Measurements from ENCODE around the gene ANKFN1.

ANKFN1 gene

DNA sequence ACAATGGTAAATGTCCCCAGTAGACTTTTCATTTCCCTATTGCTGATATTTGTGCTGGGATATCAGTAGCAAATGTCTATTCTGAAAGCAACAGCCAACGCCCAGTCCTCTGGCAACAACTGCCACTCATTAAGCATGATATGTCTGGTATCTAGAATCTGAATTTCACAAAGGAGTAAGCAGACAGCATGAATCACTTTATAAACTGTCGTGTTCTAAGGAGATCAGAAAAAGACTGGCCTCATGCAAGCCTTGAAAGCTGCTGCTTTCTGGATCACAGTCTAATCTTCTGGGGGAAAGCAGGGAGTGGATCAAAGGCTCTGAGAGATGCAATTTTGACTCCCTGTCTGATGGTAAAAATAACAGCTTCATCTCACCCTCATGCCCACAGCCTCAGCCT lies 287.1 kb downstream of the ANKFN1 start:
- no peak for DNase-seq (ENCODE audit: low read depth)

DNA sequence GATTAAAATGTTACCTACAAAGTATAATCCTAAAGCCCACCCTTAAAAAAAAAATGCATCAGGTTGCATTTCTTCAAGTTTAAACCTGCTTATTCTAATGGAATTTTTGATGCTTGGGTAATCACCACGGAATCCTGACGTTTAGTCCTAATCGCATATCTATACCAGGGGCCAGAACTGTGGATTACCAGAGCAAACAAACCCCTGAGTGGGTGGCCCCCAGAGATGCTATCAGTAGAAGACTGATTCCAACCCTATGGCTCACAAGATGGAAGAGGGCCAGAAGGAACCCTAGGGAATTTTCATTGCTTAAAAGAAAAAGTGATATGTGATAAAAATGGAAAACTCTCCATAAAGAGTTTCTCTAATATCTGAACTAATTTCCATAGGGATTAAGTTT lies 288.0 kb downstream of the ANKFN1 start:
- peak; percentile 27 for DNase-seq (ENCODE audit: low read depth)

- no peak for DNase-seq (ENCODE audit: low read depth)
These were observed 292.6 kb downstream of the ANKFN1 start for GRCh38 chr17:56445692-56446411.

DNA sequence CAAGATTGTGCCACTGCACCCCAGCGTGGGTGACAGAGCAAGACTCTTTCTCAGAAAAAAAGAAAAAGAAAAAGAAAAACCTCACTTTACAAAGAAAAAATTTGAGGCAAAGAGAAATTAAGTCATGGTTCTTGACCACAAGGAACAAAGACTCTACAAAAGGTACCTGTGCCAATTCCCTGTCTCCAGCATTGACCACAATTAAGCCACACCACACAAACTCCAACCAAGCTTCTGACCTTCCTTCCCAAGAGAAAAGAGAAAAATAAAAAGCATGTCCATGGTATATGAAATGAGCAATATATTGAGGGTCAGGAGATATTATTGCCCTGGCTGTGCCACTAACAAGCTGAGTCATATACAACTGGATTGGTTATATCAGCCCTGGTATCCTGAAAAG lies 293.9 kb downstream of the ANKFN1 start:
- DNase-seq (ENCODE audit: low read depth): no peak

DNA sequence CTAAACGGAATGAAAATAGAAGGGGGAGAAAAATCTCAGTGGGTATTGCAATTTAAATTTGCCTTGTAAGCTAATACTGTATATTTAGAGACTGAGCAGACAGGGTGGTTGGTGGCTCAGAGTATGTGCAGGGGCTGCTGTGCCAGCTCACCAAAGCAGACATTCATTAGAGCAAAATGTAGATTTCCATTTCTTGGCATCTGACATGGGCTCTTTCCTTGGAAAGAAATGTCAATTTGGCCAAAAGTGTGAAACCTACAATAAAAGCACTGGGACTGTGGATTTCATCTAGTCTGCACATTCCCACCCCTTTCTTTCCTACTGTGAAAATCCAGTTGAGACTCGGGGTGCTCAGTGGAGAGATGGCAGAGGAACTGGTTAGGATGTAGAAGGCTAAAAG lies 295.1 kb downstream of the ANKFN1 start:
- DNase-seq (ENCODE audit: low read depth): no peak

DNA sequence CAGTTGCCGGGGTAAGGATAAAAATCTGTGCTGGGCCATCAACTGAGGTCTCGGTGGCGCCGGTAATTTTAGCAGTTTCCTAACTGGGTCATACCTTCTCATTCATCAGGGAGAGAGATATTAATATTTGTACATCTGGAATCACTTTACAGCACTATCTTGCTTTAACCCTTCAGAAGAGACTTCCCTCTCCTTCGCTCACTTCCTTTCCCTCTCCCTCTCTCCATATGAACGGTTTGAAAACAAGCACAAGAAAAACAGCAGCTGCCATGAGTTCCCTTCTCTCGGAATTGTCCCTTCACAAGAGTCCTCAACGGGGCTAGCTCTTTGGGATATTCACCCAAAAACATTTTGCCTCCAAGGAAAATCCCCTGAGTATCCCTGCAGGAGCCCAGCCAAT lies 295.9 kb downstream of the ANKFN1 start:
- DNase-seq (ENCODE audit: low read depth): no peak

DNA sequence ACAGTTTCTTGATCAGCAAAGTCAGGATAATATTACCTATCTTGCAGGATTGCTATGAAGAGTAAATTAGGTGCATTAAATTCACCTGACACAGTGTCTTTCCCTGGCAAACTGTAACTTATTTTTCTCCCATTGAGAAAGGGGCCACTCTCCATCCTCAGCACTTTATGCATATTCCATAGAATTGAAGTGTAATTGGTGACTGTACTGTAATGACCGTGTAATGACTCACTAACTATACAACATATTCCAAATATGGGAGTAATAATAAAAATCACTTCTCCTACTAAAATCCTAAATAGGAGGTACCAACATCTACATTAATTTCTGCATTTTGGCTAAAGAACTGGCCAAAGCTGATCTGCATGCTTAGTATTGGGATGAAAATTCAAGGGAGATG lies 298.4 kb downstream of the ANKFN1 start:
- DNase-seq (ENCODE audit: low read depth): no peak

- DNase-seq (ENCODE audit: low read depth): no peak
These were observed 299.2 kb downstream of the ANKFN1 start for GRCh38 chr17:56452461-56452860.

DNA sequence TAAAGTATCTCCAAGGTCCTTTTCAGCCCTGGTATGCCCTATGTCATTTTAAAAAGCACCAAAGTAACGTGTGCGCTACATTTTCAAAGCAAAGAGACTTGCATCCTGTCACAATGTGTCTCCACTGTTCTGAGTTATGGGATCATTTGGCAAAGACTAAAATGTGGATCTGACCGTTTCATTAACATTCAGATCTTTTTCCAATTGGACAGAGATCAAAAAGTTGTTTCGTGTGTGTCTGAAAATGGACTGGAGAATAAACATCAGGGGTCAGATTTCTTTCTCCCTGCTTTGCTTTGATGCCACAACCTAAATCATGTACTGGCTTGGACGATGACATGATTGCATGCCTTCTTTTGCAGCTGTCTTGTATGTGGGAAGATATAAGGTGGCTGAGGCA lies 304.2 kb downstream of the ANKFN1 start:
- no peak for DNase-seq (ENCODE audit: low read depth)

DNA sequence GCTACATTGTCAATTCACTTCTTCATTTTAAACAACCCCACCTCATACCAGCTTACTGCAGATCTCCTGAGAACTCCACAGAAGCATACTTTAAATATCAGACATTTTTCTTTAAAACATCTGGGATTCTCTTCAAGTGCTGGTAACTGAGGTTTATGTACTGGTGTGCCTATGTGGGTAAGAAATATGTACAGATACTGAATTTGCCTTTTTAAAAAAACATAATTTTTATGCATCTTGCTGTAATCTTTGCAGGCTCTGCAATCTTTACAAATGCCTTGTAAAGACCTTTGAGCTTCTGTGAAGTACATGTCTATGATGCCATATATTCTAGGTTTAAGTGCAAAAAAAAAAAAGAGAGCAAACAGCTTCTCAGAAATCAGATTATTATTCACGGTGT lies 312.6 kb downstream of the ANKFN1 start:
- no peak for DNase-seq (ENCODE audit: low read depth)

DNA sequence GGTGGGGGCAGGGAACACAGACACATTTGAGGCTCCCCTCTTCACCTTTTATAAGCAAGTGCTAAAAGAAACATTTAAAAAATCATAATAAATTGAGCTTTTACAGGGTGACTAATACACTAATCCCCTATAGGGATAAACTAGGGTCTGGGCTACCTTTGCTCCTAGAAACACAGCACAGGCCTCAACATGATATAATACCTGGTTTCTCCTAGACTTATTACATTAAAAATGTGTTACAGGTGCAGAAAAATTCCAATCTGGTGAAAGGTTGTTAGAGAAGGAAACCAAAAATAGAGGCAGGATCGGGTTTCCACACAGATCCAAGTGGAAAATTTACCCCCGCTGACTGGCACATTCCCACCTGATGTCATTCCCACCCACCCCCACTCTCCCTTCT lies 315.6 kb downstream of the ANKFN1 start:
- DNase-seq (ENCODE audit: low read depth): no peak

DNA sequence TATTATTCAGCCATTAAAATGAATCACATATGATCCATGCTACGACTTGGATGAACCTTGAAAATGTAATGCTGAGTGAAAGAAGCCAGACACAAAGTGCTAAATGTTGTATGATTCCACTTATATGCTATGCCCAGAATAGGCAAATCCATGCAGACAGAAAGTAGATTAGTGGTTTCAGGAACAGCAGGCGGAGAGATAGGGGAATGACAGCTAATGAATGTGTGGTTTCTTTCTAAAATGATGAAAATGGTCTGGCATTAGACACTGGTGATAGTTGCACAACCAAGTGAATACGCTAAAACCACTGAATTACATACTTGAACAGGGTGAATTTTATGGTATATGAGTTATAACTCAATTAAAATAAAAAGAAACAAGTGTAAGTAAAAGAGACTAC lies 318.4 kb downstream of the ANKFN1 start:
- no peak for DNase-seq (ENCODE audit: low read depth)

GRCh38 chr17:56475116-56475515 lies 321.8 kb downstream of the ANKFN1 start:
- no peak for DNase-seq (ENCODE audit: low read depth)

- DNase-seq (ENCODE audit: low read depth): no peak
These were observed 325.7 kb downstream of the ANKFN1 start for GRCh38 chr17:56478836-56479447.

- DNase-seq (ENCODE audit: low read depth): no peak
These were observed 327.2 kb downstream of the ANKFN1 start for GRCh38 chr17:56480501-56480900.

- no peak for DNase-seq (ENCODE audit: low read depth)
These were observed 328.4 kb downstream of the ANKFN1 start for GRCh38 chr17:56481659-56482058.

- DNase-seq (ENCODE audit: low read depth): no peak
These were observed 329.0 kb downstream of the ANKFN1 start for GRCh38 chr17:56482229-56482628.

DNA sequence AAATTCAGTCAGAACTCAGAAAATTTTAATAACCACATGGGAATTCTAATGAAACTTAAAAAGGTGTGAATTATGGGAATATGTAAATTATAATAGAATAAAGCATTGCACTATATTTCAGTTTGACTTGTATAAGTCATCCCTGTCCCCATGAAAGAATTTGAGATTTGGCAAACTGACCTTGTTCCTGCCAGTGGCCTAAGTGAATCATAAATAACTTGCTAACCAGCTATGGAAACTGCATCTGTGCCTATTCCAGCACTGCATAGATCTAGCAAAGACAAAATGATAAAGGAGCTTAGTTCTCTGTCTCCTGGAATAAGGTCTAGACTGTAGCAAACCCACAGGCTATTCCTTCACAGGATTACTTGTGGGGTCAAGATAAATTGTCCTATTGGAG lies 333.5 kb downstream of the ANKFN1 start:
- no peak for DNase-seq (ENCODE audit: low read depth)

DNA sequence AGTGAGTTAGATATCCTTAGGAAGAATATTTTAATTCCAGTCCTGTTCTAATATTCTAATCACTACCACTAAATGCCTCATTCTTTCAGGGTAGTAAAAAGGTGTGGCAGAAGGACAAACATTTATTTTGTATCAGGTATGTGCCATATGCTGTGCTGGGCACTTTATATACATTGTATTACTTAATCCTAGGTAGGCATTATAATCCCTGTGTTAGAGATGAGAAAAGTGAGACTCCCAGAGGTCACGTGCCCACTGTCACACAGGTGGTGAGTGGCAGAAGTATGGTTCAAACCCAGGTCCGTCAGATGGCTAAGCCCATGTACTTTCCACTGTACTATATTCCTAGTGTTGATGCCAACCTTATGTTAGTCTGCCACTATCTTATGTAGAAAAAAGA lies 335.5 kb downstream of the ANKFN1 start:
- DNase-seq (ENCODE audit: low read depth): no peak

DNA sequence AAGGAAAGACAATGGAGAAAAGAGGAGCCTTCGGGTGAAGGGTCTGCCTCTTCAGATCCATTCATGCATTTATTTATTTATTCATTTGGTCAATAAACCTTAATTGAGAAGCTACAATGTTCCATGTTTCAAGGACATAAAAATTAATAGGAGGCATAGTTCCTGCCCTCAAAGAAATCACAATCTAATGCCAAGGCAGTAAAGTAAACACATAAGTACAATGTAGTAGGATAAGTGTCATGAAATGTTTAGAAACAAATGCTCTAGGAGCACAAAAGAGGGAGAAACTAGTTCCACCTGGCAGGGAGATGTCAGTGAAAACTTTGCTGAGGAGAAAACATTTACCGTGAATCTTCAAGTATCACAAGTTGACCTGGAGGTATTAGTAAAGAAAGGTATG lies 336.7 kb downstream of the ANKFN1 start:
- DNase-seq (ENCODE audit: low read depth): no peak

DNA sequence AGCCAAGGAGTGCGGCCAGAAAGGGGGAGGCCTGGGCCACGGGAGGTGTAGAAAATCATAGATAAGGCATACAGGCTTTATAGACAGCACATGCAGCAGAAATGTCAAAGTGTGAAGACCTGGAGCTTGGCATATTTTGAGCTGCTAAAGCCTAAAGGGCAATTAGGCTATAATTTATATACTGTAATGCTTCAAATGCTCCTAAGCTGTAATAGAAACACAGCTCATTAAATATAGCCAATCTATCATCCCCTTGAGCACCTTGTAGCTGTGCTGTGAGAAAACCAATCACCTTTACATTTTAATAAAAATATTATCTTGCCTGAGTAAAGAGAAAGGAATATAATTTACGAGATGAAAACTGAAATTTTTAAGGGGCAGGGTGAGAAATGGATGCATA lies 342.3 kb downstream of the ANKFN1 start:
- DNase-seq (ENCODE audit: low read depth): no peak

DNA sequence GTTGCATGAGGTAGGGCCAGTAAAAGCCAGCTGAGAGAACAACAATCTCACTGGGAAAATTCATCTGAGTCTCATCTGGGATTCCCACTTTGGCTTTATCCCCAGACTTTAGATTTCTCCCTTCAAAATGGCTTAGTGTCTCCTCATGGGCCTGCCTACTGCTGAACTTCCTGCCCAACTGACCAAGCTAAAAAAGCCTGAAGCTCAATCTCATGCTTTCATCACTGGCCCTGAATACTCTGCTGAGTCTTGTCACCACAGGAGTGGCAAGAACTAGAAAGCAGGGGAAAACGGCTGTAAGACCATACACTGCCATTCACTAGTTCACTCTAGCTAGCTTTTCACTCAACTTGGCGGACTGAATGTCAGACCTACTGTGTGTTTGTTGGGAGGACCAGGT lies 343.9 kb downstream of the ANKFN1 start:
- DNase-seq (ENCODE audit: low read depth): no peak

GRCh38 chr17:56499799-56500388 lies 346.6 kb downstream of the ANKFN1 start:
- DNase-seq (ENCODE audit: low read depth): no peak

Data from non-pigmented ciliary epithelial cell (primary cell).